Measurements from ENCODE around the gene NUDT22.
A peak's percentile ranks its signal among the peaks of the same experiment; 100 is the strongest.

Gene NUDT22

DNA sequence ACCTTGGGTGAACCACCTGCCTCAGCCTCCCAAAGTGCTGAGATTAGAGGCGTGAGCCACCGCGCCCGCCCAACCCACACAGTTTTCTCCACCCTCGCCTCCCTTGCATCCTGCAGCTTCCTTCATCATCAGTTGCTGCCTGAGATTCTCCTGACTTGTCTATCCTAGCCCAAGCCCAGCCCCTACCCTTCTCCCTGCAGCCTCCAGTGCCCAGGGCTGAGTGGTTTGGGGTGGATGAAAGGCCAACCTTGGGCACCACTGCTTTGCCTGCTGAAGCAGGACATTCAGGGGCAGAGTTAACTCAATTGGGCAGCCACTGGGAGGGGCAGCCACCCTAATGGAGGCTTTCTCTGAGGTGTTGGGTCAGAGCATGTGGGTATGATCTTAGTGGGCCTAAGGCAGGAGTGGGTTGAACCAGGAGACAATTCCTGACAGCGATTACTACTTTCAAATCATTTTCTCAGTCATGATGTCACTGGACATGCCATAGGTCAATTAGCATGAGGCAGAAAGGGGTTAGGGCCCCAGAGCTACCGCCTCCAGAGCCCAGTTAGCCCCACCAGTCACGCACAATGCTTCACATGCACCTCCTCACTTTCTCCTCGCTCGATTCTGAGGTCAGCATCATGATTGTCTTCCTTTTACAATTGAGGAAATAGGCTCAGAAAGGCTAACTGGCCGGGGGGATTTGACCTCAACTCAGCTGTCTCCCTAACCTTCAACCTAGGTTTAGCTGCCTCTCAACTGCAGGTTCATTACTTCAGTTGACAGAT lies 13.8 kb downstream of the NUDT22 start:
- FAIRE-seq: no peak
- TF ChIP-seq, protein P1, sequence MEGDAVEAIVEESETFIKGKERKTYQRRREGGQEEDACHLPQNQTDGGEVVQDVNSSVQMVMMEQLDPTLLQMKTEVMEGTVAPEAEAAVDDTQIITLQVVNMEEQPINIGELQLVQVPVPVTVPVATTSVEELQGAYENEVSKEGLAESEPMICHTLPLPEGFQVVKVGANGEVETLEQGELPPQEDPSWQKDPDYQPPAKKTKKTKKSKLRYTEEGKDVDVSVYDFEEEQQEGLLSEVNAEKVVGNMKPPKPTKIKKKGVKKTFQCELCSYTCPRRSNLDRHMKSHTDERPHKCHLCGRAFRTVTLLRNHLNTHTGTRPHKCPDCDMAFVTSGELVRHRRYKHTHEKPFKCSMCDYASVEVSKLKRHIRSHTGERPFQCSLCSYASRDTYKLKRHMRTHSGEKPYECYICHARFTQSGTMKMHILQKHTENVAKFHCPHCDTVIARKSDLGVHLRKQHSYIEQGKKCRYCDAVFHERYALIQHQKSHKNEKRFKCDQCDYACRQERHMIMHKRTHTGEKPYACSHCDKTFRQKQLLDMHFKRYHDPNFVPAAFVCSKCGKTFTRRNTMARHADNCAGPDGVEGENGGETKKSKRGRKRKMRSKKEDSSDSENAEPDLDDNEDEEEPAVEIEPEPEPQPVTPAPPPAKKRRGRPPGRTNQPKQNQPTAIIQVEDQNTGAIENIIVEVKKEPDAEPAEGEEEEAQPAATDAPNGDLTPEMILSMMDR (IDR thresholded peaks at IDR 0.05; ENCODE audit: insufficient read depth, missing control alignments): no peak
- no peak for DNase-seq (ENCODE audit: insufficient read length, low spot score)

DNA sequence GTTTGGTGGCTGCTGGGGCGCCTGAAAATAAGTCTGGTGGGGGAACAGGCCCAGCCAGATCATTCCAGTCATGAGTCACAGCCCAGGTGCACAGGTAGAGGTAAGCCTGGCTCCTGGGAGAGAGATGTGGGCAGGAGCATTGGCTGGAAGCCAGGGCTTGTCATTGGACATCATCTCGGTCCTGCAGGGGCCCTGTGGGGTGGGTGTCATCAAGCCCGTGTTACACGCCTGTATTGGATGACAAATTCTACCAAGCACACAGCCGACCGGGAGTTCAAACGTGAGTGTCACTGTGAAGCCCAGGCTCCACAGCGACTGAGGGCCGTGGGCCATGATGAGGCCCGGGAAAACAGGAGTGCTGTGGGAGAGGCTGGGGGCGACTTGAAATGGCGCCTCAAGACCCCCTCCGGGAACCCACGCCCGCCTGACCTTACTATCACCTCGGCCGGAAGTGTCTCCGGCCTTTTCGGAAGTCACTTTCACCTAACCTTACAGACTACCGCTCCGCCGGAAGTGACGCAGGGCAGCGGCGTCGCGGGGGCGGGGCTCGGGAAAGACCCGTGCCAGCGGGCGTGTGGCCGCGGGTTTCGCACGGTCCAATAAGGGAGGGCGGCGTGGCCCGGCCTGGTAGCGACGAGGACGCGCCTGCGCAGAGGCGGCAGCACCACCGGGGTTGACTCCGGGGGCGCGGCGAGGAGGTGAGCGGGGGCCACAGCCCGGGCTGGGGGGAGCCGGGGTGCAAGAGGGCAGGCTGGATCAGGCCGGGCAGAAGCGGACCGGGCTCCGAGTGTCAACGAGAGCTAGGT lies 14.6 kb downstream of the NUDT22 start, which contains the start of gene FKBP2:
Gene FKBP2 (plus strand): TSS at position 661 of the 806 bp plus-strand sequence. CDS start 1,293 bp downstream, outside the sequence.
- TF ChIP-seq, protein P1 (IDR thresholded peaks at IDR 0.05; ENCODE audit: insufficient read depth, missing control alignments): no peak
- no peak for FAIRE-seq
- DNase-seq (ENCODE audit: insufficient read length, low spot score): peak; percentile 90

DNA sequence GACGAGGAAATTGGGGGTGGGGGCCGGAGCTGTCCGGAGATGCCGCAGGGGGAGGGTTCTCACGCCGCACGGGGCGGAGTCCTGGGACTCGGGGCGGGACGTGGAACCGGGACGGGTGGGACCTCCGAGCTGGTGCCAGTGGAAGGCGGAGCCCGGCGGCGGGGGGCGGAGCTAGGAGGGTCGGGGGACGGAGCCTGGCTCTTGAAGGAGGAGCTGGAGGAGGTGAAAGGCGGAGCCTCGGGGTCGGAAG lies 15.1 kb downstream of the NUDT22 start:
- DNase-seq (ENCODE audit: insufficient read length, low spot score) (peak; percentile 76), FAIRE-seq (no peak)
- TF ChIP-seq, protein P1 (IDR thresholded peaks at IDR 0.05; ENCODE audit: insufficient read depth, missing control alignments): no peak

DNA sequence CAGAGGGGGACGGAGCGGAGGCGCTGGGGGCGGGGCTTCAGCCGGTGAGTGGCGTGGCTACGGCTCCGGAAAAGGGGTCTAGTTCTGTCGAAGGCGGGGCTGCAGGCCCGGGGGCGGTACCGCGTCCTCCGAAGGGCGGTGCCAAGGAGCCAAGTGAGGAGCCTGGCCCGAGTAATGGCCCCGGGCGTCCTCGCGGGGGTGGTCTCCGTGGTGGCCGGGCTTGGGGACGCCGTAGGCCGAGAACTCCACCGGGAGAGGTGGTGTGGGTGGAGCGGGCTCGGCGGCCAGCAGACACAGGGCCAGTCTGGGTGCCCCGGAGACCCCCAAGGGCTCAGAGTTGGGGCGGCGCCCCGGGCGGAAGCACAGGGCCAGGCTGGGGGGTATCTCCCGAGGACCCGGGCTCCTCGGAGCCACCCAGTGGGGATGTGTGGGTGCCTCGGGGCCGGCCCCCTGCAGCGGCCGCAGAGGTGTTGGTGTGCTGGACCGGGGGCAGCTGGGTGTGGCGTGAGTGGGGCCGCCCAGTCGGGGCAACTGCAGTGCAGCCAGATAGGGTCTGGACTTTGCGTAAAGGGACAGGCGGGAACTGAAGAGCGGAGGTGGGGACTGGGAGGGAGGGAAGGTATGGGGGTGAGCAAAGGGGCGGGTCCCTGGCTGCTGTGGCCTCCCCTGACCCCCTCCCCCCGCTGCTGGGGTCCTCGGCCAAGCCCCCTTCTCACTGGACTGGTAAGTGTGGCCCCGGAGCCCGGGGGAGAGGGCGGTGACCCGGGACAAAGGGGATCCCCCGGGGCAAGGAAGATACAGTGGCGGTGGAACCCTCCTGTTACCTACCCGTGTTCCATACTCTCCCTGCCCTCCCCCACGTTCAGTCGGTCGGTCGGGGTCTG lies 15.7 kb downstream of the NUDT22 start:
- DNase-seq (ENCODE audit: insufficient read length, low spot score) (peak; percentile 78), FAIRE-seq (no peak)

DNA sequence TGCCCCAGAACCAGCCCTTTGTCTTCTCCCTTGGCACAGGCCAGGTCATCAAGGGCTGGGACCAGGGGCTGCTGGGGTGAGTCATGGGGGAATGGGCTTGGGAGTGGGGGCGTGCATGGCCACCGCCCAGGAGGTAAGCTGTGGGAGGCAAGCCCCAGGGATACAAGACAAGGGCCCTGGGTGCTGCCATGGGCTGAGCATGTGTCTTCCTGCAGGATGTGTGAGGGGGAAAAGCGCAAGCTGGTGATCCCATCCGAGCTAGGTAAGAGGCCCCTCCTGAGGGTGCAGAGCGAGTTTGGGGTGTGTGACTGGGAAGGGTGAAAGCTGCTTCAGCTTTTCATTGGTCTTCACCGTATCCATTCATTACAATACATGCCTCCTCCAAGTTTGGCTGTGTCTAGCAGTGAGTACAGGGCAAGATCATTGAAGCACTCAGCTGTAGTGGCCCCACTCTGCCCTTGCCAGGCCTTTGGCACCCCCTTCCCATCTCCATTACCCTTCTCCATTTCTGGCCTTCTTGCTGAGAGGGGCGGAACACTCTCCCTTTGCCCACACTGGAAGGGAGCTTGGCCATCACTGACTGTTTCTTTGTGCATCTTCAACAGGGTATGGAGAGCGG lies 17.3 kb downstream of the NUDT22 start:
- FAIRE-seq (no peak), DNase-seq (ENCODE audit: insufficient read length, low spot score) (no peak)
- TF ChIP-seq, protein P1 (IDR thresholded peaks at IDR 0.05; ENCODE audit: insufficient read depth, missing control alignments): no peak

More for the DNA sequence above, 15.7 kb downstream of the NUDT22 start:
- TF ChIP-seq, protein P1 (IDR thresholded peaks at IDR 0.05; ENCODE audit: insufficient read depth, missing control alignments): no peak

DNA sequence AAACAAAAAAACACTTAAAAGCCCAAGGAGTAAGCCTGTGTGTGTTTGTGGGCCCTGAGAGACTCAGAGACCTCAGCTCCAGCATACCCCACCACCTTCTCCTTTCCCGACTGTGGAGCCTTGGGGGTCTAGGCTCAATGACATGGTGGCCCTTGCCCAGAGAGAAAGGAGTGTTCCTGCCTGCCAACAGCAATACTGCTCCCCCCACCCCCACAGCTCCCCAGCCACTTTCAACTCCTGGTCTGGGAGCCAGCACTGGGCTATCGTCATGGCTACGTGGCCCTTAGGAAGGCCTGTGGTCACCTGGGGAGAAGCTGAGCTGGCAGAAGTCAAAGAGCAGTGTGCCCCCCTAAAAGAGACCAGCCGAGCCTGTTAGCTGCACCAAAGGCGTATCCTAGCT lies 18.0 kb downstream of the NUDT22 start:
- FAIRE-seq: no peak
- TF ChIP-seq, protein P1 (IDR thresholded peaks at IDR 0.05; ENCODE audit: insufficient read depth, missing control alignments): no peak
- DNase-seq (ENCODE audit: insufficient read length, low spot score): no peak

All from D721Med (cell line).